ENCODE results near the gene ASB18.

- no peak for TF ChIP-seq CTCF (IDR thresholded peaks at IDR 0.05)
- TF ChIP-seq POLR2A (IDR thresholded peaks at IDR 0.05) = no peak
- TF ChIP-seq EP300 (IDR thresholded peaks at IDR 0.05) = no peak
These were observed 39.7 kb upstream of the ASB18 start for GRCh38 chr2:236303935-236304334.

All from tibial nerve (tissue), 4 donors.